Measurements from ENCODE around the gene MACIR. TPM values are rescaled to one million over a fixed set of nuclear protein-coding genes. Genes with fewer than 3 reads are reported as not detected.

The MACIR gene
- total RNA-seq, 1 experiment from 2014 or later = 25.2 TPM

DNA sequence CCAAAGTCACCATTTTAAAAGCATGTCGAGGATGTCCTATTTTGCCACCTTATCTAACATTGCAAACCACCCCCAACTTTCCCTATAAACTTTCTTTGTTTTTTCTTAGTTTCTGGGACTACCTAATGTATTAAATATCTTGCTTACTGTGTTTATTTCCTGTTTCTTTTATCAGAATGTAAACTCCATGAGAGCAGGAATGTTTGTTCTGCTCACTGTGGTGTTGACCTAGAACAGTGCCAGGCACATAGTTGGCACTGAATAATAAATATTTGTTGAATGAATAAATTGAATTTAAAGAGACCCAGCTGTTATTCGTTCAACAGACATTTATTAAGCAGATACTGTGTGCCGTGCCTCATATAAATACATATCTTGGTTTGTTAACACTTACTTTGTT, 35.2 kb downstream of the MACIR start:
- Mint-ChIP-seq H3K27ac (ENCODE audit: unreplicated experiment) (no peak overlapping the region), H3K4me3 (ENCODE audit: low read depth, unreplicated experiment) (no peak overlapping the region), H3K27me3 (ENCODE audit: unreplicated experiment) (no peaks in the 10 kb centered on the region), H3K9me3 (ENCODE audit: low read depth, unreplicated experiment) (no peaks in the 10 kb centered on the region), H3K36me3 (ENCODE audit: insufficient read depth, unreplicated experiment) (no peaks in the 10 kb centered on the region), H3K4me1 (ENCODE audit: low read depth, unreplicated experiment) (no peaks in the 10 kb centered on the region)
- no TSS peak for BruUV-seq (replicated peaks)
- CTCF ChIA-PET = no interaction called here
- DNase-seq = no peak
- TF ChIP-seq, protein P1, sequence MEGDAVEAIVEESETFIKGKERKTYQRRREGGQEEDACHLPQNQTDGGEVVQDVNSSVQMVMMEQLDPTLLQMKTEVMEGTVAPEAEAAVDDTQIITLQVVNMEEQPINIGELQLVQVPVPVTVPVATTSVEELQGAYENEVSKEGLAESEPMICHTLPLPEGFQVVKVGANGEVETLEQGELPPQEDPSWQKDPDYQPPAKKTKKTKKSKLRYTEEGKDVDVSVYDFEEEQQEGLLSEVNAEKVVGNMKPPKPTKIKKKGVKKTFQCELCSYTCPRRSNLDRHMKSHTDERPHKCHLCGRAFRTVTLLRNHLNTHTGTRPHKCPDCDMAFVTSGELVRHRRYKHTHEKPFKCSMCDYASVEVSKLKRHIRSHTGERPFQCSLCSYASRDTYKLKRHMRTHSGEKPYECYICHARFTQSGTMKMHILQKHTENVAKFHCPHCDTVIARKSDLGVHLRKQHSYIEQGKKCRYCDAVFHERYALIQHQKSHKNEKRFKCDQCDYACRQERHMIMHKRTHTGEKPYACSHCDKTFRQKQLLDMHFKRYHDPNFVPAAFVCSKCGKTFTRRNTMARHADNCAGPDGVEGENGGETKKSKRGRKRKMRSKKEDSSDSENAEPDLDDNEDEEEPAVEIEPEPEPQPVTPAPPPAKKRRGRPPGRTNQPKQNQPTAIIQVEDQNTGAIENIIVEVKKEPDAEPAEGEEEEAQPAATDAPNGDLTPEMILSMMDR (IDR thresholded peaks at IDR 0.05; ENCODE audit: unreplicated experiment) = no peak
- intact Hi-C loops (cut with micrococcal nuclease; ENCODE audit: unreplicated experiment) = no loop called here

DNA sequence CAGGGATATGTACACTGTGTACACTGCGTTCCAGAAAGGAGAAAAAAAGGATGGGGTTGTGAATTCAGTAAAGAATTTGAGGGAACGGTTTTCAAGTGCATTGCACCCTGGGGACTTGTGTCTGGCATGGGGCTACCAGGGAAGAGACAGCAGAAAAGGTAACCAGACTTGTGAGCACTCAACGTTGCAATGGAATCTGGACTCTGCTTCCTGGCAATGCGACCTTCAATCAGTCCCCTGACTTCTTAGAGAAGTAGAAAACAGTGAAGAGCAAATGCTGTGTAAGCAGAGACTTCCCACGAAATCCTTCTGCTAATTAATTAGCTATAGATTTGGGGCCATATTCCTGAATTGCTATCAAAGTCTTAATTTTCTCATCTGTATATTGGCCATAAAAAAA, 36.3 kb downstream of the MACIR start:
- no TSS peak for BruUV-seq (replicated peaks)

DNA sequence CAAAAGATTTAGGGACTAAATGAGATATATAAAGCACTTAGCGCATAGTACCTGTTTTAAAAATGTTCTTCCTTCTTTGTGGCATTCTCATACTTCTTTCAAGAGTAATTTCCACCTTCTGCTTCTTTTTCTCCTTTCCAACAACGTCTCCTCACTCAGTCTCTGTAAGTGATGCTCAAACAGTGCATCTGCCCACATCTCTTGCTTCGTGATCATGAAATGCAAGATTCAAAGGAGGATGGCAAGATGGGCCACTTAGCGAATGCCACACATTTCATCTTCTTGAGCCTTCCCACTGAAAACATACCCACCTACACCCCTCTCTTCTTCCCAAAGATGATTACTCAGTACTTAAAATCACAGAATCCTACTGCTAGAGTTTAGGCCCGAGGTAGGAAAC, 36.9 kb downstream of the MACIR start:
- no peaks in the 10 kb centered on the region for H3K9me3 Mint-ChIP-seq (ENCODE audit: low read depth, unreplicated experiment)
- no peaks in the 10 kb centered on the region for H3K36me3 Mint-ChIP-seq (ENCODE audit: insufficient read depth, unreplicated experiment)
- H3K4me1 Mint-ChIP-seq (ENCODE audit: low read depth, unreplicated experiment) = no peaks in the 10 kb centered on the region
- no peaks in the 10 kb centered on the region for H3K27me3 Mint-ChIP-seq (ENCODE audit: unreplicated experiment)
- no peak overlapping the region for H3K4me3 Mint-ChIP-seq (ENCODE audit: low read depth, unreplicated experiment)
- no TSS peak for BruUV-seq (replicated peaks)
- TF ChIP-seq, protein P1 (IDR thresholded peaks at IDR 0.05; ENCODE audit: unreplicated experiment) = no peak
- H3K27ac Mint-ChIP-seq (ENCODE audit: unreplicated experiment) = no peak overlapping the region
- no peak for DNase-seq
- intact Hi-C loops (cut with micrococcal nuclease; ENCODE audit: unreplicated experiment) = no loop called here
- CTCF ChIA-PET = interaction anchor here (1.1 kb wide), 1 partner anchor 23 kb away, joined by 4 read pairs; no protein-coding TSS in a partner anchor

More for the DNA sequence above, 36.3 kb downstream of the MACIR start:
- CTCF ChIA-PET = no interaction called here
- Mint-ChIP-seq H3K4me3 (ENCODE audit: low read depth, unreplicated experiment) (no peak overlapping the region), H3K27me3 (ENCODE audit: unreplicated experiment) (no peaks in the 10 kb centered on the region), H3K27ac (ENCODE audit: unreplicated experiment) (no peak overlapping the region), H3K36me3 (ENCODE audit: insufficient read depth, unreplicated experiment) (no peaks in the 10 kb centered on the region), H3K4me1 (ENCODE audit: low read depth, unreplicated experiment) (no peaks in the 10 kb centered on the region), H3K9me3 (ENCODE audit: low read depth, unreplicated experiment) (no peaks in the 10 kb centered on the region)
- TF ChIP-seq, protein P1 (IDR thresholded peaks at IDR 0.05; ENCODE audit: unreplicated experiment) = no peak
- intact Hi-C loops (cut with micrococcal nuclease; ENCODE audit: unreplicated experiment) = no loop called here
- no peak for DNase-seq

DNA sequence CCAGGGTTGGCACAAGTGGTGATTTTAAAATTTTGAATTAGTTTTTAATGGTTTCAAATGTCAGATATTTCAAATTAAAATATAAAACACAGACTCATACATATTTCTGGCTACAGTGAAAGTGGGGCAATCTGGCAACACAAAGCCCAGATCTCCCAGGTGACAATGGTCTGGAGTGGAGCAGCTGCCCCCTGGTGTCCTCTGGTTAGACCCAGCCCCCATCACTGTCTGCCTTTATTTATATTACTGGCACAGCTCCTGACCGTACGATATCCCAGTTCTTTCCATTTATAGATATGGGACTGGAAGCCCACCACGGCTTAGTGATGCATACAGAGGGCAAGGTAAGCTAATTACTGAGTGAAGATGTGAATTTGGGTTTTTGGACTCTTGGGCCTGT, 37.3 kb downstream of the MACIR start:
- CTCF ChIA-PET = interaction anchor here (1.1 kb wide), 1 partner anchor 23 kb away, joined by 4 read pairs; no protein-coding TSS in a partner anchor
- BruUV-seq (replicated peaks) = no TSS peak
- Mint-ChIP-seq H3K4me3 (ENCODE audit: low read depth, unreplicated experiment) (no peak overlapping the region), H3K4me1 (ENCODE audit: low read depth, unreplicated experiment) (no peaks in the 10 kb centered on the region), H3K9me3 (ENCODE audit: low read depth, unreplicated experiment) (no peaks in the 10 kb centered on the region), H3K27me3 (ENCODE audit: unreplicated experiment) (no peaks in the 10 kb centered on the region), H3K27ac (ENCODE audit: unreplicated experiment) (no peak overlapping the region), H3K36me3 (ENCODE audit: insufficient read depth, unreplicated experiment) (no peaks in the 10 kb centered on the region)
- TF ChIP-seq, protein P1 (IDR thresholded peaks at IDR 0.05; ENCODE audit: unreplicated experiment) = peak; percentile 16
- intact Hi-C loops (cut with micrococcal nuclease; ENCODE audit: unreplicated experiment) = no loop called here
- DNase-seq = no peak
